HEK293 (cell line): Measurements from ENCODE around the gene LRFN3.

ENCODE experiments used
- HOXC10 ChIP-seq: sonication (generic); formaldehyde crosslinking; IDR thresholded peaks from 2 replicates; pipeline ENCODE4 v1.8.1; 2023; ENCODE audit warnings: mild to moderate bottlenecking, missing genetic modification reagents
- ZNF335 ChIP-seq: fragments of 450-650 bp; formaldehyde crosslinking; conservative IDR thresholded peaks from 2 replicates; pipeline ENCODE4 v1.5.1; 2016; ENCODE audit warnings: missing biosample characterization, missing genetic modification characterization
- ZNF449 ChIP-seq: fragments of 450-650 bp; formaldehyde crosslinking; IDR thresholded peaks from 2 replicates; pipeline ENCODE4 v1.5.1; 2017; ENCODE audit warnings: missing biosample characterization, mild to moderate bottlenecking, missing genetic modification characterization, moderate library complexity
- ZNF473 ChIP-seq: fragments of 450-650 bp; formaldehyde crosslinking; IDR thresholded peaks from 2 replicates; pipeline ENCODE4 v1.5.1; 2017; ENCODE audit warnings: missing biosample characterization, missing genetic modification characterization
- ZNF560 ChIP-seq: fragments of 450-650 bp; formaldehyde crosslinking; IDR thresholded peaks from 2 replicates; pipeline ENCODE4 v1.5.1; 2017; ENCODE audit warnings: missing biosample characterization, missing genetic modification characterization, borderline replicate concordance
- TF ChIP-seq, protein P1 (sequence below): fragments of 450-650 bp; formaldehyde crosslinking; IDR thresholded peaks from 2 replicates; pipeline ENCODE4 v1.5.1; 2016; ENCODE audit warnings: missing biosample characterization, missing genetic modification characterization
- TF ChIP-seq, protein P2 (sequence below): fragments of 450-650 bp; formaldehyde crosslinking; IDR thresholded peaks from 2 replicates; pipeline ENCODE4 v1.5.1; 2016; ENCODE audit warnings: missing biosample characterization, missing genetic modification characterization

DNA sequence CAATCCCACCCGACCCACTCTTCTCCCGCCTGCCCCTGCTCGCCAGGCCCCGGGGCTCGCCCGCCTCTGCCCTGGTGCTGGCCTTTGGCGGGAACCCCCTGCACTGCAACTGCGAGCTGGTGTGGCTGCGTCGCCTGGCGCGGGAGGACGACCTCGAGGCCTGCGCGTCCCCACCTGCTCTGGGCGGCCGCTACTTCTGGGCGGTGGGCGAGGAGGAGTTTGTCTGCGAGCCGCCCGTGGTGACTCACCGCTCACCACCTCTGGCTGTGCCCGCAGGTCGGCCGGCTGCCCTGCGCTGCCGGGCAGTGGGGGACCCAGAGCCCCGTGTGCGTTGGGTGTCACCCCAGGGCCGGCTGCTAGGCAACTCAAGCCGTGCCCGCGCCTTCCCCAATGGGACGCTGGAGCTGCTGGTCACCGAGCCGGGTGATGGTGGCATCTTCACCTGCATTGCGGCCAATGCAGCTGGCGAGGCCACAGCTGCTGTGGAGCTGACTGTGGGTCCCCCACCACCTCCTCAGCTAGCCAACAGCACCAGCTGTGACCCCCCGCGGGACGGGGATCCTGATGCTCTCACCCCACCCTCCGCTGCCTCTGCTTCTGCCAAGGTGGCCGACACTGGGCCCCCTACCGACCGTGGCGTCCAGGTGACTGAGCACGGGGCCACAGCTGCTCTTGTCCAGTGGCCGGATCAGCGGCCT lies 4.1 kb downstream of the LRFN3 start:
- no peak for TF ChIP-seq ZNF449 (tag by site-specific recombination)
- no peak for TF ChIP-seq ZNF473 (tag by site-specific recombination)
- no peak for TF ChIP-seq ZNF560 (tag by site-specific recombination)
- TF ChIP-seq, protein P1, sequence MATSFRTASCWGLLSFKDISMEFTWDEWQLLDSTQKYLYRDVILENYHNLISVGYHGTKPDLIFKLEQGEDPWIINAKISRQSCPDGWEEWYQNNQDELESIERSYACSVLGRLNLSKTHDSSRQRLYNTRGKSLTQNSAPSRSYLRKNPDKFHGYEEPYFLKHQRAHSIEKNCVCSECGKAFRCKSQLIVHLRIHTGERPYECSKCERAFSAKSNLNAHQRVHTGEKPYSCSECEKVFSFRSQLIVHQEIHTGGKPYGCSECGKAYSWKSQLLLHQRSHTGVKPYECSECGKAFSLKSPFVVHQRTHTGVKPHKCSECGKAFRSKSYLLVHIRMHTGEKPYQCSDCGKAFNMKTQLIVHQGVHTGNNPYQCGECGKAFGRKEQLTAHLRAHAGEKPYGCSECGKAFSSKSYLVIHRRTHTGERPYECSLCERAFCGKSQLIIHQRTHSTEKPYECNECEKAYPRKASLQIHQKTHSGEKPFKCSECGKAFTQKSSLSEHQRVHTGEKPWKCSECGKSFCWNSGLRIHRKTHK (tag by site-specific recombination), result no peak
- TF ChIP-seq ZNF335 (tag by site-specific recombination), result no peak
- no peak for TF ChIP-seq HOXC10 (CRISPR knock-in tag)
- TF ChIP-seq, protein P2, sequence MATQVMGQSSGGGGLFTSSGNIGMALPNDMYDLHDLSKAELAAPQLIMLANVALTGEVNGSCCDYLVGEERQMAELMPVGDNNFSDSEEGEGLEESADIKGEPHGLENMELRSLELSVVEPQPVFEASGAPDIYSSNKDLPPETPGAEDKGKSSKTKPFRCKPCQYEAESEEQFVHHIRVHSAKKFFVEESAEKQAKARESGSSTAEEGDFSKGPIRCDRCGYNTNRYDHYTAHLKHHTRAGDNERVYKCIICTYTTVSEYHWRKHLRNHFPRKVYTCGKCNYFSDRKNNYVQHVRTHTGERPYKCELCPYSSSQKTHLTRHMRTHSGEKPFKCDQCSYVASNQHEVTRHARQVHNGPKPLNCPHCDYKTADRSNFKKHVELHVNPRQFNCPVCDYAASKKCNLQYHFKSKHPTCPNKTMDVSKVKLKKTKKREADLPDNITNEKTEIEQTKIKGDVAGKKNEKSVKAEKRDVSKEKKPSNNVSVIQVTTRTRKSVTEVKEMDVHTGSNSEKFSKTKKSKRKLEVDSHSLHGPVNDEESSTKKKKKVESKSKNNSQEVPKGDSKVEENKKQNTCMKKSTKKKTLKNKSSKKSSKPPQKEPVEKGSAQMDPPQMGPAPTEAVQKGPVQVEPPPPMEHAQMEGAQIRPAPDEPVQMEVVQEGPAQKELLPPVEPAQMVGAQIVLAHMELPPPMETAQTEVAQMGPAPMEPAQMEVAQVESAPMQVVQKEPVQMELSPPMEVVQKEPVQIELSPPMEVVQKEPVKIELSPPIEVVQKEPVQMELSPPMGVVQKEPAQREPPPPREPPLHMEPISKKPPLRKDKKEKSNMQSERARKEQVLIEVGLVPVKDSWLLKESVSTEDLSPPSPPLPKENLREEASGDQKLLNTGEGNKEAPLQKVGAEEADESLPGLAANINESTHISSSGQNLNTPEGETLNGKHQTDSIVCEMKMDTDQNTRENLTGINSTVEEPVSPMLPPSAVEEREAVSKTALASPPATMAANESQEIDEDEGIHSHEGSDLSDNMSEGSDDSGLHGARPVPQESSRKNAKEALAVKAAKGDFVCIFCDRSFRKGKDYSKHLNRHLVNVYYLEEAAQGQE, result no peak
